Adipose tissue (tissue), 3 donors: ENCODE data around the gene ZBTB7A. TPM values are rescaled to one million over a fixed set of nuclear protein-coding genes. Genes with fewer than 3 reads are reported as not detected.

Source experiments
- H3K27ac ChIP-seq: one replicate; pipeline ENCODE4 v1.5.1; 2013; ENCODE audit warnings: low read depth, low read length
- WGBS, 3 donors: extraction: QIAGEN DNeasy Blood & Tissue Kit; methylation state at CpG; one replicate each; pipeline ENCODE4 v1.1.7; 2013; 5-methylcytosine and 5-hydroxymethylcytosine counted together
- polyA plus RNA-seq, 3 donors: library from polyadenylated mRNA; stranded (reverse); fragments of 200-250 nt; gene quantifications; one replicate each; pipeline ENCODE4 v1.2.3, GENCODE V29; 2013
- donor health status: healthy with polysubstance abuse.
- donor health status: Bipolar disorder and iron deficiency.
- donor health status: healthy.

ZBTB7A gene
- polyA plus RNA-seq, result 10 to 100 TPM in 2 of 3 donors, 1 to 10 TPM in 1; 7.4 to 21.9 (median 10.8) TPM

GRCh38 chr19:4066682-4067395 lies at the start of gene ZBTB7A:
TSS of gene ZBTB7A (minus strand) at chr19:4066899. CDS start at chr19:4055232, 11,667 bp downstream.
- peak within 1 kb of the TSS; percentile 29 for H3K27ac ChIP-seq
- WGBS, 3 donors, result 0 to 2% (median 1%) methylated on average over 48 to 85 of the region's 85 CpGs

- WGBS, 3 donors, result 84 to 86% (median 86%) methylated on average over 13 of the region's 13 CpGs
- no peak overlapping the region for H3K27ac ChIP-seq
Observed at GRCh38 chr19:4115818-4116385, 49.2 kb upstream of the ZBTB7A start.

GRCh38 chr19:4115050-4115817 lies 48.5 kb upstream of the ZBTB7A start:
- WGBS, 3 donors, result 66 to 80% (median 68%) methylated on average over 26 to 27 of the region's 27 CpGs
- no peak overlapping the region for H3K27ac ChIP-seq

GRCh38 chr19:4114181-4114580 lies 47.5 kb upstream of the ZBTB7A start:
- 84 to 93% (median 90%) methylated on average over 19 of the region's 19 CpGs for WGBS, 3 donors
- H3K27ac ChIP-seq, result no peak overlapping the region

- 84 to 88% (median 84%) methylated on average over 22 of the region's 22 CpGs for WGBS, 3 donors
- H3K27ac ChIP-seq, result no peak overlapping the region
Observed at GRCh38 chr19:4113398-4114088, 46.8 kb upstream of the ZBTB7A start.

GRCh38 chr19:4112367-4112766 lies 45.7 kb upstream of the ZBTB7A start:
- no peak overlapping the region for H3K27ac ChIP-seq
- WGBS, 3 donors, result 95 to 98% (median 97%) methylated on average over 15 to 17 of the region's 17 CpGs

- WGBS, 3 donors, result 91 to 93% (median 92%) methylated on average over 6 of the region's 6 CpGs
- H3K27ac ChIP-seq, result no peak overlapping the region
Observed at GRCh38 chr19:4109626-4109945, 42.9 kb upstream of the ZBTB7A start.

- 58 to 85% (median 69%) methylated on average over 35 of the region's 35 CpGs for WGBS, 3 donors
- H3K27ac ChIP-seq, result no peak overlapping the region
Observed at GRCh38 chr19:4108767-4109625, 42.3 kb upstream of the ZBTB7A start.

GRCh38 chr19:4103080-4103433 lies 36.4 kb upstream of the ZBTB7A start:
- no peak overlapping the region for H3K27ac ChIP-seq
- WGBS, 3 donors, result 75 to 94% (median 78%) methylated on average over 7 to 9 of the region's 9 CpGs

GRCh38 chr19:4102339-4103079 lies 35.8 kb upstream of the ZBTB7A start:
- H3K27ac ChIP-seq, result no peak overlapping the region
- WGBS, 3 donors, result 90 to 92% (median 91%) methylated on average over 46 to 53 of the region's 53 CpGs

- 92 to 95% (median 94%) methylated on average over 10 of the region's 10 CpGs for WGBS, 3 donors
- H3K27ac ChIP-seq, result no peak overlapping the region
Observed at GRCh38 chr19:4101496-4101770, 34.7 kb upstream of the ZBTB7A start.

GRCh38 chr19:4100647-4101495 lies 34.2 kb upstream of the ZBTB7A start:
- WGBS, 3 donors, result 92 to 95% (median 94%) methylated on average over 37 to 38 of the region's 38 CpGs
- H3K27ac ChIP-seq, result no peak overlapping the region

GRCh38 chr19:4099041-4099764 lies 32.5 kb upstream of the ZBTB7A start:
- no peak overlapping the region for H3K27ac ChIP-seq
- 86 to 90% (median 90%) methylated on average over 33 to 38 of the region's 38 CpGs for WGBS, 3 donors

- WGBS, 3 donors, result 86 to 96% (median 87%) methylated on average over 18 of the region's 18 CpGs
- no peak overlapping the region for H3K27ac ChIP-seq
Observed at GRCh38 chr19:4098493-4098892, 31.8 kb upstream of the ZBTB7A start.

GRCh38 chr19:4097501-4097900 lies 30.8 kb upstream of the ZBTB7A start:
- H3K27ac ChIP-seq, result no peak overlapping the region
- WGBS, 3 donors, result 59 to 76% (median 74%) methylated on average over 11 of the region's 11 CpGs
